Measurements from ENCODE around the gene SUSD4. TPM values are rescaled to one million over a fixed set of nuclear protein-coding genes. Genes with fewer than 3 reads are reported as not detected.

Gene SUSD4
- total RNA-seq, 1 experiment from 2014 or later, result 2.3 TPM

GRCh38 chr1:223322868-223323267, 41.1 kb downstream of the SUSD4 start:
- intact Hi-C loops (cut with micrococcal nuclease), result no loop called here
- CTCF ChIA-PET, result interaction anchor here (0.5 to 2.0 kb wide), 3 partner anchors 180 to 481 kb away, joined by 3 to 5 read pairs (median 3); partner anchors contain the start of gene TLR5
- no peak overlapping the region for H3K4me3 Mint-ChIP-seq (ENCODE audit: unreplicated experiment)
- H3K27me3 Mint-ChIP-seq (ENCODE audit: insufficient read depth, unreplicated experiment), result peaks cover 16% of the 10 kb centered on the region
- no peak for TF ChIP-seq CTCF (IDR thresholded peaks at IDR 0.05; ENCODE audit: unreplicated experiment)
- POLR2A ChIA-PET, result interaction anchor here (0.6 kb wide), 1 partner anchor 13 kb away, joined by 3 read pairs; no protein-coding TSS in a partner anchor
- H3K9me3 Mint-ChIP-seq (ENCODE audit: unreplicated experiment), result no peaks in the 10 kb centered on the region
- DNase-seq (ENCODE audit: unreplicated experiment), result no peak
- no peaks in the 10 kb centered on the region for H3K4me1 Mint-ChIP-seq (ENCODE audit: insufficient read depth, unreplicated experiment)
- BruUV-seq (replicated peaks), result no TSS peak
- H3K27ac Mint-ChIP-seq (ENCODE audit: low read depth, unreplicated experiment), result no peak overlapping the region
- H3K36me3 Mint-ChIP-seq (ENCODE audit: insufficient read depth, unreplicated experiment), result no peaks in the 10 kb centered on the region

GRCh38 chr1:223320959-223321358, 43.0 kb downstream of the SUSD4 start:
- Mint-ChIP-seq H3K27ac (ENCODE audit: low read depth, unreplicated experiment) (no peak overlapping the region), H3K27me3 (ENCODE audit: insufficient read depth, unreplicated experiment) (peaks cover 16% of the 10 kb centered on the region), H3K9me3 (ENCODE audit: unreplicated experiment) (no peaks in the 10 kb centered on the region), H3K4me1 (ENCODE audit: insufficient read depth, unreplicated experiment) (no peaks in the 10 kb centered on the region), H3K4me3 (ENCODE audit: unreplicated experiment) (no peak overlapping the region), H3K36me3 (ENCODE audit: insufficient read depth, unreplicated experiment) (peaks cover 2% of the 10 kb centered on the region)
- TF ChIP-seq CTCF (IDR thresholded peaks at IDR 0.05; ENCODE audit: unreplicated experiment), result no peak
- ChIA-PET POLR2A (interaction anchor here (0.6 kb wide), 1 partner anchor 149 kb away, joined by 3 read pairs; no protein-coding TSS in a partner anchor), CTCF (interaction anchor here (0.8 to 2.3 kb wide), 3 partner anchors 18 to 197 kb away, joined by 3 to 6 read pairs (median 3); no protein-coding TSS in a partner anchor)
- no peak for DNase-seq (ENCODE audit: unreplicated experiment)
- BruUV-seq (replicated peaks), result no TSS peak
- intact Hi-C loops (cut with micrococcal nuclease), result no loop called here

DNA sequence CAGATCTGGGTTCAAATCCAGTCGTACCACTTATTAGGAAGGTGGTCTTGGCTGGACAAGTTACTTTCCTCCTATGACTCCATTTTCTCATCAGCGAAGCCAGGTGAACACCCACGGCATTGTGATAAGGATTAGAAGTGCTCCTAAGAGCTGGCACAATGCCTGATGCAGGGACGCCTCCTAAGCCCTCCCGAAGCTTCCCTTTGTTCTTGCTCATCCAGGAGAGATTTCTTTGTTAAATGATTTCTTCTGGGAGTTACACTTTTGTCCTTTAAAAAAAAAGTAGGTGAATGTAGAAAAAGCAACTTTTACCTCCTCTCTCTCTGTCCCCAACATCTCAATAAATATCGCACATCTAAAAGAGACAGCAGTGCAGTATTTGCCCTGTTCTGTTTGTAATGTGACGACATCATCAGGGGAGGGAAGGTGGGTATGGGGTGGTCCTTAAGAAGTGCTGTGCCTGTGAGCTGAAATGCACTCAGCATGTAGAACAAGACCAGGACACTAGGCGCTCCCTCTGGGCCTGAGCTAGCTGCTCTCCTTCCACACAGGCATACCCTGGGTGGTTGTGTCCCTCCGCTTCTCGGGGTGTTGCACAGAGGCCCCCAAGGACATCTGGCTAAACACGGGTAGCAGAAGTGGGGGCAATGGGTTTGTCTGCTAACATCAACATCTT, 43.9 kb downstream of the SUSD4 start:
- H3K4me3 Mint-ChIP-seq (ENCODE audit: unreplicated experiment), result no peak overlapping the region
- H3K9me3 Mint-ChIP-seq (ENCODE audit: unreplicated experiment), result no peaks in the 10 kb centered on the region
- peaks cover 6% of the 10 kb centered on the region for H3K36me3 Mint-ChIP-seq (ENCODE audit: insufficient read depth, unreplicated experiment)
- POLR2A ChIA-PET, result interaction anchor here (0.9 kb wide), 1 partner anchor 27 kb away, joined by 3 read pairs; no protein-coding TSS in a partner anchor
- no peak for TF ChIP-seq CTCF (IDR thresholded peaks at IDR 0.05; ENCODE audit: unreplicated experiment)
- H3K27me3 Mint-ChIP-seq (ENCODE audit: insufficient read depth, unreplicated experiment), result peaks cover 16% of the 10 kb centered on the region
- CTCF ChIA-PET, result interaction anchor here (0.8 to 2.3 kb wide), 4 partner anchors 17 to 196 kb away, joined by 3 to 6 read pairs (median 3); no protein-coding TSS in a partner anchor
- DNase-seq (ENCODE audit: unreplicated experiment), result no peak
- no peaks in the 10 kb centered on the region for H3K4me1 Mint-ChIP-seq (ENCODE audit: insufficient read depth, unreplicated experiment)
- BruUV-seq (replicated peaks), result no TSS peak
- no peak overlapping the region for H3K27ac Mint-ChIP-seq (ENCODE audit: low read depth, unreplicated experiment)
- intact Hi-C loops (cut with micrococcal nuclease), result no loop called here

DNA sequence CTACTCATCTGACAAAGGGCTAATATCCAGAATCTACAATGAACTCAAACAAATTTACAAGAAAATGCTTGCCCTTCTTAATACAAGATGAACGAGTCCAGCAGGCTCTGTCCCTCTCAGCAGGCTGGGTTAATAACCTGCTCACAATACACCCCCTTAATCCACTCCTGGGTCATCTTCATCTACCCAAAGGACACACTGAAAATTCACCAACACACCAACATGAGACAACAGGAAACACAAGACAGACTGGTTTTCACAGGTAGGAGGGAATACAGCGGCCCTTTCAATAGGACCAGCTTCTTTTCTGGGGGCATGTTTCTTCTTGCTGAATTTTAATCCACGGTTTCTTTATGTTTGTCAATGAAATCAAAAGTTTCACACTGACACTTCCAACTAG, 44.6 kb downstream of the SUSD4 start:
- Mint-ChIP-seq H3K4me3 (ENCODE audit: unreplicated experiment) (no peak overlapping the region), H3K9me3 (ENCODE audit: unreplicated experiment) (no peaks in the 10 kb centered on the region), H3K36me3 (ENCODE audit: insufficient read depth, unreplicated experiment) (peaks cover 6% of the 10 kb centered on the region), H3K27me3 (ENCODE audit: insufficient read depth, unreplicated experiment) (peaks cover 16% of the 10 kb centered on the region), H3K27ac (ENCODE audit: low read depth, unreplicated experiment) (no peak overlapping the region), H3K4me1 (ENCODE audit: insufficient read depth, unreplicated experiment) (no peaks in the 10 kb centered on the region)
- BruUV-seq (replicated peaks), result no TSS peak
- intact Hi-C loops (cut with micrococcal nuclease), result no loop called here
- ChIA-PET POLR2A (interaction anchor here (0.9 kb wide), 1 partner anchor 27 kb away, joined by 3 read pairs; no protein-coding TSS in a partner anchor), CTCF (interaction anchor here (2.3 kb wide), 1 partner anchor 195 kb away, joined by 6 read pairs; no protein-coding TSS in a partner anchor)
- TF ChIP-seq CTCF (IDR thresholded peaks at IDR 0.05; ENCODE audit: unreplicated experiment), result no peak
- DNase-seq (ENCODE audit: unreplicated experiment), result no peak
